ENCODE measurements around the gene ABHD5.
A peak's percentile ranks its signal among the peaks of the same experiment; 100 is the strongest.

The ABHD5 gene

GRCh38 chr3:43695443-43695842 lies 4.7 kb downstream of the ABHD5 start:
- no peaks in the 10 kb centered on the region for H3K9me3 ChIP-seq (ENCODE audit: severe bottlenecking)
- peaks cover 4% of the 10 kb centered on the region; the same call in 1 of the 2 replicates for H3K36me3 ChIP-seq
- no peaks in the 10 kb centered on the region for H3K27me3 ChIP-seq (ENCODE audit: insufficient read depth, low read depth, severe bottlenecking)
- no peak for DNase-seq
- H3K27ac ChIP-seq = no peak overlapping the region
- H3K4me3 ChIP-seq (ENCODE audit: low read depth, low read length) = no peak overlapping the region
- TF ChIP-seq CTCF (IDR thresholded peaks at IDR 0.05; ENCODE audit: low read depth, low read length) = no peak

GRCh38 chr3:43695863-43696262 lies 5.1 kb downstream of the ABHD5 start:
- Histone ChIP-seq H3K27ac (no peak overlapping the region), H3K4me3 (ENCODE audit: low read depth, low read length) (no peak overlapping the region), H3K9me3 (ENCODE audit: severe bottlenecking) (no peaks in the 10 kb centered on the region), H3K36me3 (peaks cover 4% of the 10 kb centered on the region; the same call in 1 of the 2 replicates), H3K27me3 (ENCODE audit: insufficient read depth, low read depth, severe bottlenecking) (no peaks in the 10 kb centered on the region)
- no peak for DNase-seq
- TF ChIP-seq CTCF (IDR thresholded peaks at IDR 0.05; ENCODE audit: low read depth, low read length) = no peak

- no peak for TF ChIP-seq CTCF (IDR thresholded peaks at IDR 0.05; ENCODE audit: low read depth, low read length)
- Histone ChIP-seq H3K27ac (no peak overlapping the region), H3K36me3 (no peaks in the 10 kb centered on the region; the same call in 1 of the 2 replicates), H3K4me3 (ENCODE audit: low read depth, low read length) (no peak overlapping the region), H3K27me3 (ENCODE audit: insufficient read depth, low read depth, severe bottlenecking) (no peaks in the 10 kb centered on the region), H3K9me3 (ENCODE audit: severe bottlenecking) (no peaks in the 10 kb centered on the region)
- DNase-seq = no peak
Observed at GRCh38 chr3:43696441-43696840, 5.7 kb downstream of the ABHD5 start.

GRCh38 chr3:43696881-43697280 lies 6.1 kb downstream of the ABHD5 start:
- Histone ChIP-seq H3K4me3 (ENCODE audit: low read depth, low read length) (no peak overlapping the region), H3K36me3 (no peaks in the 10 kb centered on the region; the same call in 1 of the 2 replicates), H3K9me3 (ENCODE audit: severe bottlenecking) (no peaks in the 10 kb centered on the region), H3K27ac (no peak overlapping the region), H3K27me3 (ENCODE audit: insufficient read depth, low read depth, severe bottlenecking) (no peaks in the 10 kb centered on the region)
- DNase-seq = no peak
- TF ChIP-seq CTCF (IDR thresholded peaks at IDR 0.05; ENCODE audit: low read depth, low read length) = no peak

GRCh38 chr3:43699864-43700263 lies 9.1 kb downstream of the ABHD5 start:
- Histone ChIP-seq H3K36me3 (peaks cover 8% of the 10 kb centered on the region), H3K27ac (no peak overlapping the region), H3K27me3 (ENCODE audit: insufficient read depth, low read depth, severe bottlenecking) (no peaks in the 10 kb centered on the region), H3K4me3 (ENCODE audit: low read depth, low read length) (no peak overlapping the region), H3K9me3 (ENCODE audit: severe bottlenecking) (no peaks in the 10 kb centered on the region)
- TF ChIP-seq CTCF (IDR thresholded peaks at IDR 0.05; ENCODE audit: low read depth, low read length) = 0 out of 2 replicates have a peak, but pooled peaks have one; percentile 32
- peak; percentile 24 for DNase-seq

GRCh38 chr3:43704697-43705096 lies 14.0 kb downstream of the ABHD5 start:
- Histone ChIP-seq H3K36me3 (peaks cover 8% of the 10 kb centered on the region), H3K27me3 (ENCODE audit: insufficient read depth, low read depth, severe bottlenecking) (no peaks in the 10 kb centered on the region), H3K27ac (no peak overlapping the region), H3K9me3 (ENCODE audit: severe bottlenecking) (no peaks in the 10 kb centered on the region), H3K4me3 (ENCODE audit: low read depth, low read length) (no peak overlapping the region)
- TF ChIP-seq CTCF (IDR thresholded peaks at IDR 0.05; ENCODE audit: low read depth, low read length) = no peak
- no peak for DNase-seq

Measured in WERI-Rb-1 (cell line).